ENCODE data around the gene CADM1.

Gene CADM1

GRCh38 chr11:115159207-115159606 is 345.0 kb downstream of the CADM1 start:
- no peak overlapping the region for H3K27ac ChIP-seq (replicated peaks; ENCODE audit: low read length)
- no peak overlapping the region for H2BK12ac ChIP-seq (ENCODE audit: low read length)
- H2BK120ac ChIP-seq (ENCODE audit: low read depth, low read length): no peak overlapping the region
- no peaks in the 10 kb centered on the region for H3K79me1 ChIP-seq (ENCODE audit: low read depth, low read length)
- H3K9ac ChIP-seq (ENCODE audit: low read depth, low read length, poor library complexity): no peak overlapping the region
- H2BK15ac ChIP-seq (ENCODE audit: low read length): peak overlapping the region; percentile 31
- peak overlapping the region; percentile 3 for H2AK5ac ChIP-seq (ENCODE audit: low read depth, low read length)
- no peak overlapping the region for H4K91ac ChIP-seq (ENCODE audit: low read depth, low read length, poor library complexity)
- H3K9me3 ChIP-seq (replicated peaks in 1 of 2; ENCODE audit: control insufficient read depth in 2 of 2, insufficient read depth in 1 of 2, low read depth in 1 of 2, low read length in 2 of 2): no peaks in the 10 kb centered on the region
- no peak overlapping the region for H3K23ac ChIP-seq (ENCODE audit: low read depth, low read length, poor library complexity)
- H3K4me2 ChIP-seq (ENCODE audit: insufficient read depth, low read length, poor library complexity, severe bottlenecking): no peak overlapping the region
- no peak overlapping the region for H2BK5ac ChIP-seq (ENCODE audit: low read length)
- DNase-seq (ENCODE audit: low spot score): no peak
- H3K4me1 ChIP-seq (ENCODE audit: control insufficient read depth in 2 of 2, insufficient read depth in 1 of 2, low read depth in 1 of 2, low read length in 2 of 2): peaks cover 0 to 4% of the 10 kb centered on the region in 2 donors
- H3K4ac ChIP-seq (ENCODE audit: low read length): no peak overlapping the region
- H3K27me3 ChIP-seq (ENCODE audit: control insufficient read depth in 3 of 3, insufficient read depth in 3 of 3, low read depth in 1 of 3, low read length in 3 of 3): peaks cover 0 to 76% (median 0%) of the 10 kb centered on the region in 3 experiments
- H3K18ac ChIP-seq (ENCODE audit: low read length): no peak overlapping the region
- no peaks in the 10 kb centered on the region for H3K36me3 ChIP-seq (replicated peaks in 1 of 2; ENCODE audit: control insufficient read depth in 2 of 2, insufficient read depth in 2 of 2, low read length in 2 of 2)
- H3K4me3 ChIP-seq (ENCODE audit: low read length in 2 of 2): no peak overlapping the region
- H3K14ac ChIP-seq (ENCODE audit: low read length): peak overlapping the region; percentile 11
- no CpG with 5 or more reads among the region's 9 CpGs for WGBS, 2 donors (ENCODE audit: extremely low coverage in 2 of 2, insufficient read length in 2 of 2, insufficient replicate concordance in 1 of 2)
- H2AFZ ChIP-seq (ENCODE audit: low read length): no peak overlapping the region
- H4K8ac ChIP-seq (ENCODE audit: low read depth, low read length): no peak overlapping the region

- peak overlapping the region; percentile 47 for H3K14ac ChIP-seq (ENCODE audit: low read length)
- no peak overlapping the region for H2AFZ ChIP-seq (ENCODE audit: low read length)
- no peak overlapping the region for H3K4me2 ChIP-seq (ENCODE audit: insufficient read depth, low read length, poor library complexity, severe bottlenecking)
- H2BK15ac ChIP-seq (ENCODE audit: low read length): no peak overlapping the region
- H3K27me3 ChIP-seq (ENCODE audit: control insufficient read depth in 3 of 3, insufficient read depth in 3 of 3, low read depth in 1 of 3, low read length in 3 of 3): peaks cover 0 to 67% (median 0%) of the 10 kb centered on the region in 3 experiments
- H3K9me3 ChIP-seq (replicated peaks in 1 of 2; ENCODE audit: control insufficient read depth in 2 of 2, insufficient read depth in 1 of 2, low read depth in 1 of 2, low read length in 2 of 2): no peaks in the 10 kb centered on the region
- H3K4ac ChIP-seq (ENCODE audit: low read length): no peak overlapping the region
- H3K79me1 ChIP-seq (ENCODE audit: low read depth, low read length): no peaks in the 10 kb centered on the region
- WGBS, 2 donors (ENCODE audit: extremely low coverage in 2 of 2, insufficient read length in 2 of 2, insufficient replicate concordance in 1 of 2): no CpG with 5 or more reads among the region's 6 CpGs
- no peak overlapping the region for H2AK5ac ChIP-seq (ENCODE audit: low read depth, low read length)
- H3K9ac ChIP-seq (ENCODE audit: low read depth, low read length, poor library complexity): no peak overlapping the region
- no peak overlapping the region for H3K27ac ChIP-seq (replicated peaks; ENCODE audit: low read length)
- no peak overlapping the region for H2BK5ac ChIP-seq (ENCODE audit: low read length)
- no peak for DNase-seq (ENCODE audit: low spot score)
- peak overlapping the region; percentile 42 for H3K18ac ChIP-seq (ENCODE audit: low read length)
- H4K8ac ChIP-seq (ENCODE audit: low read depth, low read length): no peak overlapping the region
- no peak overlapping the region for H4K91ac ChIP-seq (ENCODE audit: low read depth, low read length, poor library complexity)
- H3K36me3 ChIP-seq (replicated peaks in 1 of 2; ENCODE audit: control insufficient read depth in 2 of 2, insufficient read depth in 2 of 2, low read length in 2 of 2): no peaks in the 10 kb centered on the region
- H3K4me1 ChIP-seq (ENCODE audit: control insufficient read depth in 2 of 2, insufficient read depth in 1 of 2, low read depth in 1 of 2, low read length in 2 of 2): peaks cover 0 to 4% of the 10 kb centered on the region in 2 donors
- H3K23ac ChIP-seq (ENCODE audit: low read depth, low read length, poor library complexity): no peak overlapping the region
- H2BK12ac ChIP-seq (ENCODE audit: low read length): no peak overlapping the region
- no peak overlapping the region for H2BK120ac ChIP-seq (ENCODE audit: low read depth, low read length)
- H3K4me3 ChIP-seq (ENCODE audit: low read length in 2 of 2): no peak overlapping the region
Measured at GRCh38 chr11:115158053-115158452, 346.2 kb downstream of the CADM1 start.

DNA sequence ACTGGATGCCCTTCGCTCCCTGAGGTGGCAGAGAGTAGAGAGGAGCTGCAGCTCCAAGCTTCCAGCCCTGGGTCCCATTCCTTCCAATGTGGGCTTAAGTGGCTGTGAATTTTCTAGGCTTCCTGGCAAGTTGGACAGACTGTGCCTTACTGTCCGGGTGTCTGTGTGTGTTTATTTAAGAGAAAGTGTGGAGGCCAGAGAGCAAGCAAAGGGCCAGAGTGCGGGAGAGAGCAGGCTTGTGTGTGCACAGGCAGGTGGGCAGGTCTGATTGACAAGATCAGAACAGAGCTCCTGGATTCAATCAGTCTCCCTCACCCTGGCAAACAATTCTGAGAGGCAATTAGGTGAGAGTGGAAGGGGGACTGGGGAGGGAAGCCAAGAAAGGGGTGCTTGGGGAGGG is 347.0 kb downstream of the CADM1 start:
- H3K23ac ChIP-seq (ENCODE audit: low read depth, low read length, poor library complexity): no peak overlapping the region
- no peak overlapping the region for H3K27ac ChIP-seq (replicated peaks; ENCODE audit: low read length)
- no peak overlapping the region for H2BK12ac ChIP-seq (ENCODE audit: low read length)
- H3K36me3 ChIP-seq (replicated peaks in 1 of 2; ENCODE audit: control insufficient read depth in 2 of 2, insufficient read depth in 2 of 2, low read length in 2 of 2): no peaks in the 10 kb centered on the region
- H3K18ac ChIP-seq (ENCODE audit: low read length): no peak overlapping the region
- no peak overlapping the region for H3K14ac ChIP-seq (ENCODE audit: low read length)
- no peak overlapping the region for H4K8ac ChIP-seq (ENCODE audit: low read depth, low read length)
- peaks cover 0 to 61% (median 0%) of the 10 kb centered on the region in 3 experiments for H3K27me3 ChIP-seq (ENCODE audit: control insufficient read depth in 3 of 3, insufficient read depth in 3 of 3, low read depth in 1 of 3, low read length in 3 of 3)
- H2BK120ac ChIP-seq (ENCODE audit: low read depth, low read length): no peak overlapping the region
- no peak overlapping the region for H3K4me3 ChIP-seq (ENCODE audit: low read length in 2 of 2)
- H3K4ac ChIP-seq (ENCODE audit: low read length): no peak overlapping the region
- no peaks in the 10 kb centered on the region for H3K9me3 ChIP-seq (replicated peaks in 1 of 2; ENCODE audit: control insufficient read depth in 2 of 2, insufficient read depth in 1 of 2, low read depth in 1 of 2, low read length in 2 of 2)
- no peak overlapping the region for H4K91ac ChIP-seq (ENCODE audit: low read depth, low read length, poor library complexity)
- H2AFZ ChIP-seq (ENCODE audit: low read length): no peak overlapping the region
- H2BK5ac ChIP-seq (ENCODE audit: low read length): no peak overlapping the region
- peaks cover 0 to 4% of the 10 kb centered on the region in 2 donors for H3K4me1 ChIP-seq (ENCODE audit: control insufficient read depth in 2 of 2, insufficient read depth in 1 of 2, low read depth in 1 of 2, low read length in 2 of 2)
- no peaks in the 10 kb centered on the region for H3K79me1 ChIP-seq (ENCODE audit: low read depth, low read length)
- no peak for DNase-seq (ENCODE audit: low spot score)
- H2AK5ac ChIP-seq (ENCODE audit: low read depth, low read length): no peak overlapping the region
- H2BK15ac ChIP-seq (ENCODE audit: low read length): no peak overlapping the region
- no peak overlapping the region for H3K4me2 ChIP-seq (ENCODE audit: insufficient read depth, low read length, poor library complexity, severe bottlenecking)
- no CpG with 5 or more reads among the region's 3 CpGs for WGBS, 2 donors (ENCODE audit: extremely low coverage in 2 of 2, insufficient read length in 2 of 2, insufficient replicate concordance in 1 of 2)
- no peak overlapping the region for H3K9ac ChIP-seq (ENCODE audit: low read depth, low read length, poor library complexity)

DNA sequence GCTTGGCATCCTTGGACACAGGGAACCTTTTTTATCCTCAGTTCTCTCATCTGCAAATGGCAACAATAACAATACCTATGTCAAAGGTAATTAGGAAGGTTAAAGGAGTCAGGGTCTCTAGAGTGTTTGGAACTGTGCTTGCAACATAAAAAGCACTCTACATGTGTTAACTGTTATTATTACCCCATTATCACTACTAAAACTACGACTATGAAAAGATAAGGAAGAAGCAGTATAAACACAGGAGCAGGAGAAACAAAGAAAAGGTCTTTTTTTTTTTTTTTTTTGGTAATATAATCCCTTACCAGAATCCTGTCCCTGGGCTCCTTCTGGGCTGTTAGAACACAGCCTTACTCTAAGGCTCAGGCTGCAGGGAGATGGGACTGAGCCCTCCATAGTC is 348.2 kb downstream of the CADM1 start:
- no peak overlapping the region for H3K9ac ChIP-seq (ENCODE audit: low read depth, low read length, poor library complexity)
- no peak overlapping the region for H2BK15ac ChIP-seq (ENCODE audit: low read length)
- no peak overlapping the region for H2BK120ac ChIP-seq (ENCODE audit: low read depth, low read length)
- no peak overlapping the region for H4K91ac ChIP-seq (ENCODE audit: low read depth, low read length, poor library complexity)
- no peak overlapping the region for H2BK12ac ChIP-seq (ENCODE audit: low read length)
- H3K4me2 ChIP-seq (ENCODE audit: insufficient read depth, low read length, poor library complexity, severe bottlenecking): no peak overlapping the region
- no peak overlapping the region for H4K8ac ChIP-seq (ENCODE audit: low read depth, low read length)
- H3K14ac ChIP-seq (ENCODE audit: low read length): no peak overlapping the region
- H3K27me3 ChIP-seq (ENCODE audit: control insufficient read depth in 3 of 3, insufficient read depth in 3 of 3, low read depth in 1 of 3, low read length in 3 of 3): peaks cover 0 to 49% (median 0%) of the 10 kb centered on the region in 3 experiments
- H3K23ac ChIP-seq (ENCODE audit: low read depth, low read length, poor library complexity): no peak overlapping the region
- H3K9me3 ChIP-seq (replicated peaks in 1 of 2; ENCODE audit: control insufficient read depth in 2 of 2, insufficient read depth in 1 of 2, low read depth in 1 of 2, low read length in 2 of 2): no peaks in the 10 kb centered on the region
- H3K4ac ChIP-seq (ENCODE audit: low read length): no peak overlapping the region
- no peak overlapping the region for H2BK5ac ChIP-seq (ENCODE audit: low read length)
- peaks cover 0 to 2% of the 10 kb centered on the region in 2 donors for H3K4me1 ChIP-seq (ENCODE audit: control insufficient read depth in 2 of 2, insufficient read depth in 1 of 2, low read depth in 1 of 2, low read length in 2 of 2)
- no peak for DNase-seq (ENCODE audit: low spot score)
- H3K36me3 ChIP-seq (replicated peaks in 1 of 2; ENCODE audit: control insufficient read depth in 2 of 2, insufficient read depth in 2 of 2, low read length in 2 of 2): no peaks in the 10 kb centered on the region
- no CpG with 5 or more reads among the region's 1 CpG for WGBS, 2 donors (ENCODE audit: extremely low coverage in 2 of 2, insufficient read length in 2 of 2, insufficient replicate concordance in 1 of 2)
- no peaks in the 10 kb centered on the region for H3K79me1 ChIP-seq (ENCODE audit: low read depth, low read length)
- H3K27ac ChIP-seq (replicated peaks; ENCODE audit: low read length): no peak overlapping the region
- H2AFZ ChIP-seq (ENCODE audit: low read length): no peak overlapping the region
- H3K18ac ChIP-seq (ENCODE audit: low read length): no peak overlapping the region
- H2AK5ac ChIP-seq (ENCODE audit: low read depth, low read length): no peak overlapping the region
- H3K4me3 ChIP-seq (ENCODE audit: low read length in 2 of 2): no peak overlapping the region

Data from neuronal stem cell (in vitro differentiated cells).